Ovary (tissue), 10 donors: ENCODE results near the gene CLECL1. TPM values are rescaled to one million over a fixed set of nuclear protein-coding genes. Genes with fewer than 3 reads are reported as not detected.

Experiments used
- DNase-seq, 5 donors: peaks; one replicate each; pipeline ENCODE4 v3.0.0-alpha.2; 2019 to 2020
- H3K27ac ChIP-seq, 2 donors: fragments of 200-600 bp; one replicate each; pipeline versions ENCODE4 v1.5.1 to v1.8.0; 2019 to 2022
- H3K27me3 ChIP-seq: fragments of 200-600 bp; one replicate; pipeline ENCODE4 v1.8.0; 2022
- H3K36me3 ChIP-seq: fragments of 200-600 bp; sonication (generic); one replicate; pipeline ENCODE4 v1.5.1; 2019
- H3K4me1 ChIP-seq: one replicate; pipeline ENCODE4 v1.8.1; 2013; ENCODE audit warnings: mild to moderate bottlenecking, moderate library complexity; ENCODE audit not compliant: insufficient read depth
- H3K4me3 ChIP-seq: fragments of 200-600 bp; sonication (generic); one replicate; pipeline ENCODE4 v1.5.1; 2017
- H3K9me3 ChIP-seq, 2 donors: fragments of 200-600 bp in 1 of 2; sonication (generic) in 1 of 2; one replicate each; pipeline versions ENCODE4 v1.5.1 to v1.8.1; 2013 to 2019; ENCODE audit warnings: mild to moderate bottlenecking in 1 of 2, moderate library complexity in 1 of 2
- CTCF ChIP-seq, 3 donors: fragments of 450-650 bp in 2 of 3; fragments of 200-600 bp in 1 of 3; IDR thresholded peaks; one replicate each; pipeline versions ENCODE4 v1.5.1 to v1.8.0; 2016 to 2022; ENCODE audit warnings: antibody characterized with exemption in 3 of 3, mild to moderate bottlenecking in 1 of 3
- EP300 ChIP-seq: sonication (generic); formaldehyde crosslinking; IDR thresholded peaks from one replicate; pipeline ENCODE4 v1.6.1; 2017; ENCODE audit warnings: antibody characterized with exemption
- POLR2A ChIP-seq: fragments of 450-650 bp; IDR thresholded peaks from one replicate; pipeline ENCODE4 v1.6.1; 2017; ENCODE audit warnings: antibody characterized with exemption, mild to moderate bottlenecking, moderate library complexity
- WGBS, 3 donors: extraction: QIAGEN DNeasy Blood & Tissue Kit in 1 of 3; methylation state at CpG; one replicate each; pipeline versions ENCODE4 v1.1.5 to v1.1.7; 2013 to 2017; 5-methylcytosine and 5-hydroxymethylcytosine counted together
- intact Hi-C, 4 donors: fragments of 100-400 bp; cut with DNase I; formaldehyde crosslinking; loops; one replicate each; pipeline versions ENCODE4 v1.11.0 to v1.15.1; 2022 to 2023
- long read RNA-seq, 3 donors: library from polyadenylated mRNA in 2 of 3; unstranded in 2 of 3; transcript quantifications; one replicate each; pipeline ENCODE4 v2.0.0 and lab custom pipeline, GENCODE V29; 2021 to 2026
- polyA plus RNA-seq, 2 donors: library from polyadenylated mRNA; stranded (reverse); fragments of 200-250 nt in 1 of 2; fragments of 350-450 nt in 1 of 2; fragmentation: Illumina TruSeq in 1 of 2; extraction: RNeasy Lipid Tissue Mini Kit (QIAGEN cat#74804) in 1 of 2; gene quantifications; one replicate each; pipeline ENCODE4 v1.2.3, GENCODE V29; 2013 to 2014
- total RNA-seq, 7 donors: library from RNA; depleted of rRNA in 2 of 7; stranded (reverse); fragments of >200 nt in 2 of 7; fragmentation: NEBNext Ultra II Directional in 3 of 7; extraction: Animal tissue kit (Norgen Biotek cat#: 25700) in 3 of 7; gene quantifications; one replicate each; pipeline versions ENCODE4 v1.1.0 to v1.2.4, GENCODE V29; 2016 to 2023
- donor health status: DM: no; HTN: no; CAD: no; lungs with moderate emphysema.
- donor health status: DM: no; HTN: no; CAD: no.
- donor health status: Bipolar disorder and iron deficiency.
- donor health status: DM: yes; HTN: yes; CAD: no.
- donor health status: DM: no; HTN: no; CAD: no.
- donor health status: DM: yes; HTN: yes; CAD: no.

Gene CLECL1
- total RNA-seq (under 1 TPM in 2 of 7 donors, not detected in 5; 0.53 to 0.60 TPM), polyA plus RNA-seq (under 1 TPM; 0.58 to 0.73 TPM)
- long read RNA-seq, donor 1, result 0 reads
- long read RNA-seq, donor 2, result 0 reads
- long read RNA-seq, donor 3, result 0 reads

- intact Hi-C loops, result no loop called here
- TF ChIP-seq EP300 (no peak), CTCF (IDR thresholded peaks at IDR 0.05) (no peak), POLR2A (no peak)
- Histone ChIP-seq H3K4me1 (no peaks in the 10 kb centered on the region), H3K27me3 (no peaks in the 10 kb centered on the region), H3K27ac (no peak within 1 kb of the TSS), H3K36me3 (no peaks in the 10 kb centered on the region), H3K4me3 (no peak within 1 kb of the TSS), H3K9me3 (no peaks in the 10 kb centered on the region)
- 77 to 90% (median 77%) methylated on average over 8 of the region's 8 CpGs for WGBS, 3 donors
- DNase-seq, result no peak
Measured at GRCh38 chr12:9732921-9733461, at the start of gene CLECL1. CLECL1 (minus strand) TSS chr12:9733097.

- Histone ChIP-seq H3K9me3 (no peaks in the 10 kb centered on the region), H3K4me3 (no peak overlapping the region), H3K27ac (no peak overlapping the region), H3K27me3 (no peaks in the 10 kb centered on the region), H3K4me1 (no peaks in the 10 kb centered on the region), H3K36me3 (no peaks in the 10 kb centered on the region)
- WGBS, 3 donors, result 61 to 68% (median 67%) methylated on average over 2 of the region's 2 CpGs
- intact Hi-C loops, result no loop called here
- no peak for TF ChIP-seq CTCF (IDR thresholded peaks at IDR 0.05)
- TF ChIP-seq POLR2A, result no peak
- TF ChIP-seq EP300, result no peak
- no peak for DNase-seq
Measured at GRCh38 chr12:9781360-9781759, 48.5 kb upstream of the CLECL1 start.

GRCh38 chr12:9779209-9779608 is 46.3 kb upstream of the CLECL1 start:
- Histone ChIP-seq H3K9me3 (no peaks in the 10 kb centered on the region), H3K27me3 (no peaks in the 10 kb centered on the region), H3K36me3 (no peaks in the 10 kb centered on the region), H3K4me3 (no peak overlapping the region), H3K4me1 (no peaks in the 10 kb centered on the region), H3K27ac (no peak overlapping the region)
- 60 to 76% (median 70%) methylated on average over 4 of the region's 4 CpGs for WGBS, 3 donors
- intact Hi-C loops, result no loop called here
- no peak for DNase-seq
- TF ChIP-seq EP300 (no peak), CTCF (IDR thresholded peaks at IDR 0.05) (no peak), POLR2A (no peak)

- DNase-seq, result no peak
- H3K9me3 ChIP-seq, result no peaks in the 10 kb centered on the region
- no peaks in the 10 kb centered on the region for H3K36me3 ChIP-seq
- intact Hi-C loops, result no loop called here
- TF ChIP-seq CTCF (IDR thresholded peaks at IDR 0.05) (no peak), POLR2A (no peak), EP300 (no peak)
- H3K4me3 ChIP-seq, result no peak overlapping the region
- H3K4me1 ChIP-seq, result no peaks in the 10 kb centered on the region
- no peaks in the 10 kb centered on the region for H3K27me3 ChIP-seq
- WGBS, 3 donors, result 77 to 83% (median 83%) methylated on average over 3 of the region's 3 CpGs
- H3K27ac ChIP-seq, result no peak overlapping the region
Measured at GRCh38 chr12:9776781-9777180, 43.9 kb upstream of the CLECL1 start.
